HL-60 (cell line): Measurements from ENCODE around the gene KRT17.

ENCODE experiments used
- CTCF ChIP-seq: IDR thresholded peaks from one replicate; pipeline ENCODE4 v1.5.1; 2011; ENCODE audit warnings: low read length, control low read depth, inconsistent platforms; ENCODE audit not compliant: insufficient read depth
- POLR2AphosphoS5 ChIP-seq: IDR thresholded peaks from 2 replicates; pipeline ENCODE4 v1.6.1; 2012; ENCODE audit warnings: low read depth

- no peak for TF ChIP-seq POLR2AphosphoS5
- no peak for TF ChIP-seq CTCF
These were observed 5.9 kb downstream of the KRT17 start for GRCh38 chr17:41618341-41619035.
